ENCODE results near the gene NFKBIE. TPM values are rescaled to one million over a fixed set of nuclear protein-coding genes. Genes with fewer than 3 reads are reported as not detected.
A peak's percentile ranks its signal among the peaks of the same experiment; 100 is the strongest.

The NFKBIE gene
- total and polyA plus RNA-seq, 9 of the 15 experiments (the other 6 are each of a cell fraction or from before 2014, with no cell fraction given): 2.1 to 16.4 (median 11.7) TPM

DNA sequence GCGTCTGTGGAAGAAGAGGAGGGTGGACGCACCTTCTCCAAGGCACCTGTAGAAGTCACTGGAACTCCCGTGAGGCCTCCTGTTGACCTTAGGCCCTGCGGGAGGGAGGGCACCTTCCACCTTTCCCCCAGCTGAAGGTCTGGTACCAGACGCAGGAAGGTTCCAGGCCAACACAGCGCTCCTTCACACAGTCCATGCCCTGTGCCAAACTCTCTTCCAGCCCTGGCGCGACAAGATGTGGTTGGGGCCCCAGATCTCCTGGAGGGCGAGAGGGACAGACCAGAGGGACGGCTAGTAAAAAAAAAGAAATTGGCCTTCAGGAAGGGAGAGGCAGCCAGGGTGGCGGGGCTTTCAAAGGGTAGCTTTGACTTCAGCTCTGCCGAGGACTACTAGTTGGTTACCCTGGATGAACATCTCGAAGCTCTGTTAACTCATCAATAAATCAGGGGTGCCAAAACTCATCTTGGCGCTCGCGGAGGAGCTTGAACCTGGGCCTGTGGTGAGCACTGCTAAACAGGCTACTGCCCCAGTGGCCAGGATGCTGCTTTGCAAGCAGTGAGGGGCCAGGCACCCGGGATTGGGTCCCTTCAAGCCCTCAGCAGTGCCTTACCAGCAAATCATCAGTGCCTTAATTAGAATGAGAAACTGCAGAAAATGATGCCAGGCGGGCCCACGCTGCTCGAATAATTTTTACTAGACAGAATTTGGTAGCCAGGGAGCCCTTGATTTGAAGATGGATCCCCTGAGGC, 32.9 kb upstream of the NFKBIE start (continued):
- TF ChIP-seq, protein P1, sequence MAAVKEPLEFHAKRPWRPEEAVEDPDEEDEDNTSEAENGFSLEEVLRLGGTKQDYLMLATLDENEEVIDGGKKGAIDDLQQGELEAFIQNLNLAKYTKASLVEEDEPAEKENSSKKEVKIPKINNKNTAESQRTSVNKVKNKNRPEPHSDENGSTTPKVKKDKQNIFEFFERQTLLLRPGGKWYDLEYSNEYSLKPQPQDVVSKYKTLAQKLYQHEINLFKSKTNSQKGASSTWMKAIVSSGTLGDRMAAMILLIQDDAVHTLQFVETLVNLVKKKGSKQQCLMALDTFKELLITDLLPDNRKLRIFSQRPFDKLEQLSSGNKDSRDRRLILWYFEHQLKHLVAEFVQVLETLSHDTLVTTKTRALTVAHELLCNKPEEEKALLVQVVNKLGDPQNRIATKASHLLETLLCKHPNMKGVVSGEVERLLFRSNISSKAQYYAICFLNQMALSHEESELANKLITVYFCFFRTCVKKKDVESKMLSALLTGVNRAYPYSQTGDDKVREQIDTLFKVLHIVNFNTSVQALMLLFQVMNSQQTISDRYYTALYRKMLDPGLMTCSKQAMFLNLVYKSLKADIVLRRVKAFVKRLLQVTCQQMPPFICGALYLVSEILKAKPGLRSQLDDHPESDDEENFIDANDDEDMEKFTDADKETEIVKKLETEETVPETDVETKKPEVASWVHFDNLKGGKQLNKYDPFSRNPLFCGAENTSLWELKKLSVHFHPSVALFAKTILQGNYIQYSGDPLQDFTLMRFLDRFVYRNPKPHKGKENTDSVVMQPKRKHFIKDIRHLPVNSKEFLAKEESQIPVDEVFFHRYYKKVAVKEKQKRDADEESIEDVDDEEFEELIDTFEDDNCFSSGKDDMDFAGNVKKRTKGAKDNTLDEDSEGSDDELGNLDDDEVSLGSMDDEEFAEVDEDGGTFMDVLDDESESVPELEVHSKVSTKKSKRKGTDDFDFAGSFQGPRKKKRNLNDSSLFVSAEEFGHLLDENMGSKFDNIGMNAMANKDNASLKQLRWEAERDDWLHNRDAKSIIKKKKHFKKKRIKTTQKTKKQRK (IDR thresholded peaks at IDR 0.05; ENCODE audit: borderline replicate concordance, low read depth, low read length): no peak
- peak; percentile 20 for TF ChIP-seq POLR2B (IDR thresholded peaks at IDR 0.05; ENCODE audit: low read depth, partially characterized antibody)
- no peak for TF ChIP-seq KLF13 (tag; IDR thresholded peaks at IDR 0.05; ENCODE audit: borderline replicate concordance, low read depth)
- TF ChIP-seq, protein P2, sequence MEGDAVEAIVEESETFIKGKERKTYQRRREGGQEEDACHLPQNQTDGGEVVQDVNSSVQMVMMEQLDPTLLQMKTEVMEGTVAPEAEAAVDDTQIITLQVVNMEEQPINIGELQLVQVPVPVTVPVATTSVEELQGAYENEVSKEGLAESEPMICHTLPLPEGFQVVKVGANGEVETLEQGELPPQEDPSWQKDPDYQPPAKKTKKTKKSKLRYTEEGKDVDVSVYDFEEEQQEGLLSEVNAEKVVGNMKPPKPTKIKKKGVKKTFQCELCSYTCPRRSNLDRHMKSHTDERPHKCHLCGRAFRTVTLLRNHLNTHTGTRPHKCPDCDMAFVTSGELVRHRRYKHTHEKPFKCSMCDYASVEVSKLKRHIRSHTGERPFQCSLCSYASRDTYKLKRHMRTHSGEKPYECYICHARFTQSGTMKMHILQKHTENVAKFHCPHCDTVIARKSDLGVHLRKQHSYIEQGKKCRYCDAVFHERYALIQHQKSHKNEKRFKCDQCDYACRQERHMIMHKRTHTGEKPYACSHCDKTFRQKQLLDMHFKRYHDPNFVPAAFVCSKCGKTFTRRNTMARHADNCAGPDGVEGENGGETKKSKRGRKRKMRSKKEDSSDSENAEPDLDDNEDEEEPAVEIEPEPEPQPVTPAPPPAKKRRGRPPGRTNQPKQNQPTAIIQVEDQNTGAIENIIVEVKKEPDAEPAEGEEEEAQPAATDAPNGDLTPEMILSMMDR (IDR thresholded peaks at IDR 0.05 in 2 of 3, conservative IDR thresholded peaks at IDR 0.05 in 1 of 3; ENCODE audit: insufficient read depth in 2 of 3, low read depth in 1 of 3, low read length in 3 of 3): 0 out of 6 replicates have a peak, but pooled peaks of 1 of the 3 experiments have one; percentile 1
- no peak for TF ChIP-seq RAD51 (IDR thresholded peaks at IDR 0.05; ENCODE audit: borderline replicate concordance, low read depth)
- TF ChIP-seq SLC30A9 (CRISPR knock-in tag; IDR thresholded peaks at IDR 0.05): no peak
- TF ChIP-seq, protein P3, sequence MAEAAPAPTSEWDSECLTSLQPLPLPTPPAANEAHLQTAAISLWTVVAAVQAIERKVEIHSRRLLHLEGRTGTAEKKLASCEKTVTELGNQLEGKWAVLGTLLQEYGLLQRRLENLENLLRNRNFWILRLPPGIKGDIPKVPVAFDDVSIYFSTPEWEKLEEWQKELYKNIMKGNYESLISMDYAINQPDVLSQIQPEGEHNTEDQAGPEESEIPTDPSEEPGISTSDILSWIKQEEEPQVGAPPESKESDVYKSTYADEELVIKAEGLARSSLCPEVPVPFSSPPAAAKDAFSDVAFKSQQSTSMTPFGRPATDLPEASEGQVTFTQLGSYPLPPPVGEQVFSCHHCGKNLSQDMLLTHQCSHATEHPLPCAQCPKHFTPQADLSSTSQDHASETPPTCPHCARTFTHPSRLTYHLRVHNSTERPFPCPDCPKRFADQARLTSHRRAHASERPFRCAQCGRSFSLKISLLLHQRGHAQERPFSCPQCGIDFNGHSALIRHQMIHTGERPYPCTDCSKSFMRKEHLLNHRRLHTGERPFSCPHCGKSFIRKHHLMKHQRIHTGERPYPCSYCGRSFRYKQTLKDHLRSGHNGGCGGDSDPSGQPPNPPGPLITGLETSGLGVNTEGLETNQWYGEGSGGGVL (CRISPR knock-in tag; IDR thresholded peaks at IDR 0.05): no peak
- TF ChIP-seq POLR2AphosphoS2 (IDR thresholded peaks at IDR 0.05; ENCODE audit: low read length): 0 out of 2 replicates have a peak, but pooled peaks have one; percentile 27
- TF ChIP-seq PRPF4 (IDR thresholded peaks at IDR 0.05; ENCODE audit: insufficient read depth, low read depth, low read length, poor library complexity, severe bottlenecking): no peak
- TF ChIP-seq ZNF668 (CRISPR knock-in tag; IDR thresholded peaks at IDR 0.05): no peak
